ENCODE data around the gene SLC8A2. TPM values are rescaled to one million over a fixed set of nuclear protein-coding genes. Genes with fewer than 3 reads are reported as not detected.

The SLC8A2 gene
- total and polyA plus RNA-seq, 10 of the 15 experiments (the other 5 are each of a cell fraction or from before 2014, with no cell fraction given) = not detected

GRCh38 chr19:47390533-47391488 is 80.9 kb downstream of the SLC8A2 start:
- Histone ChIP-seq H3K9ac (ENCODE audit: control insufficient read depth, insufficient read depth, low read length) (no peak overlapping the region), H3K4me1 (ENCODE audit: control insufficient read depth, insufficient read depth, low read length) (no peaks in the 10 kb centered on the region), H3K36me3 (ENCODE audit: control insufficient read depth in 2 of 2, insufficient read depth in 2 of 2, low read length in 1 of 2) (no peaks in the 10 kb centered on the region), H3K9me3 (replicated peaks; ENCODE audit: control insufficient read depth, insufficient read depth, low read length) (no peaks in the 10 kb centered on the region), H3K4me2 (ENCODE audit: control insufficient read depth, insufficient read depth) (peak overlapping the region; percentile 34; the same call in 1 of the 2 replicates), H3K27me3 (replicated peaks in 1 of 2; ENCODE audit: control insufficient read depth in 2 of 2, insufficient read depth in 2 of 2, low read length in 1 of 2) (no peaks in the 10 kb centered on the region), H2AFZ (ENCODE audit: control insufficient read depth, low read depth, low read length) (no peak overlapping the region), H4K20me1 (ENCODE audit: control insufficient read depth, insufficient read depth) (no peaks in the 10 kb centered on the region), H3K27ac (ENCODE audit: control insufficient read depth, insufficient read depth) (no peak overlapping the region), H3K79me2 (ENCODE audit: control insufficient read depth, insufficient read depth, low read length) (no peaks in the 10 kb centered on the region), H3K4me3 (no peak overlapping the region)
- RAD21 ChIA-PET (ENCODE audit: unreplicated experiment) = interaction anchor here (0.8 to 3.4 kb wide), 12 partner anchors 37 to 180 kb away, joined by 3 to 21 read pairs (median 4); partner anchors contain the start of genes C5AR1 and DHX34
- no peak for TF ChIP-seq ZNF622 (IDR thresholded peaks at IDR 0.05)
- peak; percentile 57 for TF ChIP-seq PKNOX1 (IDR thresholded peaks at IDR 0.05)
- TF ChIP-seq PAX5 (IDR thresholded peaks at IDR 0.05; ENCODE audit: borderline replicate concordance, low read depth, low read length) = peak; percentile 52; the same call in 1 of the 2 replicates
- no peak for DNase-seq (ENCODE audit: low read depth, low spot score)
- SMC1A ChIA-PET (ENCODE audit: uncharacterized antibody, unreplicated experiment) = interaction anchor here (0.7 to 3.1 kb wide), 9 partner anchors 38 to 116 kb away, joined by 3 to 28 read pairs (median 5); partner anchors contain the start of genes C5AR1, DHX34 and INAFM1
- 43% methylated on average over 20 of the region's 20 CpGs for WGBS (ENCODE audit: insufficient coverage, insufficient replicate concordance, low lambda C conversion rate, missing lambda C conversion rate)
- FAIRE-seq = no peak
- BruUV-seq (replicated peaks) = no TSS peak
- POLR2A ChIA-PET = no interaction called here
- in situ Hi-C loops (cut with MboI) = no loop called here
- CTCF ChIA-PET = interaction anchor here (0.6 to 3.4 kb wide), 27 partner anchors 8 to 479 kb away, joined by 3 to 83 read pairs (median 4); partner anchors contain the start of gene DHX34
- peak; percentile 71 for ATAC-seq
- intact Hi-C loops (cut with micrococcal nuclease; ENCODE audit: unreplicated experiment) = loop anchor here (1.0 to 5.0 kb wide), 4 partner anchors 36 to 102 kb away; partner anchors contain the start of gene DHX34
